Liver (tissue), 9 donors: ENCODE data around the gene IFNA14. TPM values are rescaled to one million over a fixed set of nuclear protein-coding genes. Genes with fewer than 3 reads are reported as not detected.

Source experiments
- DNase-seq: peaks from one replicate; pipeline ENCODE4 v3.0.0-alpha.2; 2017; ENCODE audit warnings: low spot score
- H3K27ac ChIP-seq, 2 donors: one replicate each; pipeline ENCODE4 v1.7.0; 2013; ENCODE audit warnings: inconsistent platforms in 2 of 2, low read length in 2 of 2, control low read depth in 1 of 2, low read depth in 1 of 2, mild to moderate bottlenecking in 1 of 2
- H3K27me3 ChIP-seq, 4 donors: one replicate each; pipeline versions ENCODE4 v1.6.1 to v1.7.0; 2013; ENCODE audit warnings: low read length in 3 of 4, inconsistent platforms in 1 of 4, mild to moderate bottlenecking in 1 of 4, moderate library complexity in 1 of 4; ENCODE audit not compliant: control insufficient read depth in 4 of 4, insufficient read depth in 4 of 4
- H3K36me3 ChIP-seq, 4 donors: one replicate each; pipeline versions ENCODE4 v1.6.1 to v1.7.0; 2013; ENCODE audit warnings: low read length in 3 of 4, mild to moderate bottlenecking in 3 of 4, low read depth in 1 of 4, moderate library complexity in 1 of 4; ENCODE audit not compliant: control insufficient read depth in 4 of 4, insufficient read depth in 3 of 4
- H3K4me1 ChIP-seq, 4 donors: one replicate each; pipeline versions ENCODE4 v1.6.1 to v1.7.0; 2013; ENCODE audit warnings: low read length in 3 of 4, mild to moderate bottlenecking in 3 of 4, moderate library complexity in 1 of 4; ENCODE audit not compliant: control insufficient read depth in 4 of 4, insufficient read depth in 4 of 4
- H3K4me3 ChIP-seq, 3 donors: one replicate each; pipeline versions ENCODE4 v1.6.1 to v1.7.0; 2013; ENCODE audit warnings: low read length in 3 of 3, control low read depth in 1 of 3, low read depth in 1 of 3, mild to moderate bottlenecking in 1 of 3
- H3K9ac ChIP-seq, 2 donors: one replicate each; pipeline ENCODE4 v1.7.0; 2013; ENCODE audit warnings: low read length in 2 of 2, mild to moderate bottlenecking in 2 of 2, moderate library complexity in 2 of 2, control low read depth in 1 of 2, low read depth in 1 of 2
- H3K9me3 ChIP-seq, 4 donors: one replicate each; pipeline versions ENCODE4 v1.6.1 to v1.7.0; 2013; ENCODE audit warnings: low read length in 3 of 4; ENCODE audit not compliant: control insufficient read depth in 4 of 4
- ATF3 ChIP-seq: IDR thresholded peaks from 2 replicates; pipeline ENCODE4 v1.6.1; 2016; ENCODE audit warnings: antibody characterized with exemption
- CTCF ChIP-seq: fragments of 150-350 bp; IDR thresholded peaks from 2 replicates; pipeline ENCODE4 v1.5.1; 2017; ENCODE audit warnings: improper control_type of control experiment, low read depth, low read length; ENCODE audit not compliant: missing input control
- EGR1 ChIP-seq, 2 donors: IDR thresholded peaks; 2 replicates each; pipeline ENCODE4 v1.6.1; 2016 to 2018; ENCODE audit warnings: antibody characterized with exemption in 2 of 2, low read depth in 2 of 2
- FOXA1 ChIP-seq: IDR thresholded peaks from 2 replicates; pipeline ENCODE4 v1.6.1; 2016; ENCODE audit warnings: antibody characterized with exemption
- FOXA2 ChIP-seq: IDR thresholded peaks from 2 replicates; pipeline ENCODE4 v1.6.1; 2016; ENCODE audit warnings: antibody characterized with exemption
- HNF4A ChIP-seq, 2 donors: conservative IDR thresholded peaks; 2 replicates each; pipeline ENCODE4 v1.6.1; 2016; ENCODE audit warnings: antibody characterized with exemption in 2 of 2, mild to moderate bottlenecking in 2 of 2
- JUND ChIP-seq, 2 donors: IDR thresholded peaks; 2 replicates each; pipeline ENCODE4 v1.6.1; 2016; ENCODE audit warnings: antibody characterized with exemption in 2 of 2
- MAX ChIP-seq: IDR thresholded peaks from 2 replicates; pipeline ENCODE4 v1.6.1; 2016; ENCODE audit warnings: antibody characterized with exemption
- NR2F2 ChIP-seq: IDR thresholded peaks from 2 replicates; pipeline ENCODE4 v1.6.1; 2016; ENCODE audit warnings: antibody characterized with exemption
- REST ChIP-seq: IDR thresholded peaks from 2 replicates; pipeline ENCODE4 v1.6.1; 2016; ENCODE audit warnings: antibody characterized with exemption, mild to moderate bottlenecking
- RXRA ChIP-seq, 2 donors: IDR thresholded peaks; 2 replicates each; pipeline ENCODE4 v1.6.1; 2017 to 2018; ENCODE audit warnings: antibody characterized with exemption in 2 of 2, mild to moderate bottlenecking in 1 of 2
- SP1 ChIP-seq: IDR thresholded peaks from 2 replicates; pipeline ENCODE4 v1.6.1; 2018; ENCODE audit warnings: antibody characterized with exemption, mild to moderate bottlenecking
- TAF1 ChIP-seq: conservative IDR thresholded peaks from 2 replicates; pipeline ENCODE4 v1.6.1; 2016; ENCODE audit warnings: antibody characterized with exemption, mild to moderate bottlenecking
- ZBTB33 ChIP-seq: IDR thresholded peaks from 2 replicates; pipeline ENCODE4 v1.6.1; 2016; ENCODE audit warnings: antibody characterized with exemption
- WGBS: extraction: QIAGEN DNeasy Blood & Tissue Kit; methylation state at CpG from one replicate; pipeline ENCODE4 v1.1.7; 2013; 5-methylcytosine and 5-hydroxymethylcytosine counted together
- polyA plus RNA-seq, 2 donors: library from polyadenylated mRNA; stranded (reverse) in 1 of 2; unstranded in 1 of 2; fragments of 200-250 nt in 1 of 2; fragments of >200 nt in 1 of 2; fragmentation: Nextera tagmentation in 1 of 2; extraction: Ambion mirVana in 1 of 2; gene quantifications; one replicate each; pipeline versions ENCODE4 v1.2.1 to v1.2.3, GENCODE V29; 2013 to 2015
- total RNA-seq, 2 donors: library from RNA; depleted of rRNA; stranded (reverse); fragments of >200 nt; gene quantifications; one replicate each; pipeline ENCODE4 v1.2.3, GENCODE V29; 2014
- donor health status: healthy.
- donor health status: healthy.
- donor health status: healthy.
- donor health status: healthy.
- donor health status: healthy.

The IFNA14 gene
- total and polyA plus RNA-seq, 4 donors: not detected

- 85% methylated on average over 5 of the region's 5 CpGs for WGBS
These were observed 46.3 kb upstream of the IFNA14 start for GRCh38 chr9:21286099-21286498.

GRCh38 chr9:21281275-21281674, 41.5 kb upstream of the IFNA14 start:
- TF ChIP-seq FOXA2 (no peak), JUND (IDR thresholded peaks at IDR 0.05) (no peak), HNF4A (conservative IDR thresholded peaks at IDR 0.05) (no peak), FOXA1 (no peak), ATF3 (no peak), TAF1 (no peak), REST (no peak), NR2F2 (no peak), RXRA (IDR thresholded peaks at IDR 0.05) (no peak), EGR1 (IDR thresholded peaks at IDR 0.05; ENCODE audit: low read depth in 2 of 2) (no peak), SP1 (no peak), MAX (no peak)
- 73% methylated on average over 2 of the region's 2 CpGs for WGBS
- H3K4me3 ChIP-seq: no peak overlapping the region
- no peaks in the 10 kb centered on the region for H3K9me3 ChIP-seq
- H3K4me1 ChIP-seq: no peaks in the 10 kb centered on the region
- H3K27me3 ChIP-seq: no peaks in the 10 kb centered on the region
- H3K27ac ChIP-seq: no peak overlapping the region
- no peak for DNase-seq
- no peaks in the 10 kb centered on the region for H3K36me3 ChIP-seq
- no peak overlapping the region for H3K9ac ChIP-seq

More at GRCh38 chr9:21286099-21286498, 46.3 kb upstream of the IFNA14 start:
- no peak overlapping the region for H3K27ac ChIP-seq
- TF ChIP-seq HNF4A (conservative IDR thresholded peaks at IDR 0.05): no peak
- no peak for TF ChIP-seq NR2F2
- TF ChIP-seq CTCF: no peak
- TF ChIP-seq TAF1: no peak
- no peak for TF ChIP-seq JUND (IDR thresholded peaks at IDR 0.05)
- no peak for TF ChIP-seq ZBTB33
- no peak for TF ChIP-seq SP1
- no peak for TF ChIP-seq FOXA2
- no peak overlapping the region for H3K4me3 ChIP-seq
- no peak for DNase-seq
- peaks cover 0 to 3% (median 0%) of the 10 kb centered on the region in 4 donors for H3K27me3 ChIP-seq
- H3K4me1 ChIP-seq: no peaks in the 10 kb centered on the region
- no peaks in the 10 kb centered on the region for H3K9me3 ChIP-seq
- no peaks in the 10 kb centered on the region for H3K36me3 ChIP-seq
- H3K9ac ChIP-seq: no peak overlapping the region
